Measurements from ENCODE around the gene CCL26.
"Not testable (repeated sequence)": the region's sequence is repeated elsewhere in the genome, so short reads cannot be mapped to it uniquely, and the experiment has no call there.

Gene CCL26

GRCh38 chr7:75789361-75789924, 17.4 kb upstream of the CCL26 start:
- no peak for DNase-seq

- not testable (repeated sequence) for DNase-seq
Observed at GRCh38 chr7:75788154-75788847, 16.3 kb upstream of the CCL26 start.

- DNase-seq: not testable (repeated sequence)
Observed at GRCh38 chr7:75783058-75783457, 11.0 kb upstream of the CCL26 start.

DNA sequence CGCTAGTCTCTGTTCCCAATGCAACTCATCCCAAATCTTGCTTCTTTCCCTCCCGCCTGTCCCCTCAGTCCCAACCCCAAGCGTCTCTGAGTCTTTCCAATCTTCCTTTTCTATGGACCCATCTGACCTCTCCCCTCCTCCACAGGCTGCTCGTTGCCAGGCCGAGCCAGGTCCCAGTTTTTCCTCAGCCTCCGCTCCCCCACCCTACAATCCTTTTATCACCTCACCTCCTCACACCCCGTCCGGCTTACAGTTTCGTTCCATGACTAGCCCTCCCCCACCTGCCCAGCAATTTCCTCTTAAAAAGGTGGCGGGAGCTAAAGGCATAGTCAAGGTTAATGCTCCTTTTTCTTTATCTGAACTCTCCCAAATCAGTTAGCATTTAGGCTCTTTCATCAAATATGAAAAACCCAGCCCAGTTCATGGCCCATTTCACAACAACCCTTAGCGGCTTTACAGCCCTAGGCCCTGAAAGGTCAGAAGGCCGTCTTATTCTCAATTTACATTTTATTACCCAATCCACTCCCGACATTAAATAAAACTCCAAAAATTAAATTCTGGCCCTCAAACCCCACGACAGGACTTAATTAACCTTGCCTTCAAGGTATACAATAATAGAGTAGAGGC, 8.7 kb upstream of the CCL26 start:
- not testable (repeated sequence) for DNase-seq

DNA sequence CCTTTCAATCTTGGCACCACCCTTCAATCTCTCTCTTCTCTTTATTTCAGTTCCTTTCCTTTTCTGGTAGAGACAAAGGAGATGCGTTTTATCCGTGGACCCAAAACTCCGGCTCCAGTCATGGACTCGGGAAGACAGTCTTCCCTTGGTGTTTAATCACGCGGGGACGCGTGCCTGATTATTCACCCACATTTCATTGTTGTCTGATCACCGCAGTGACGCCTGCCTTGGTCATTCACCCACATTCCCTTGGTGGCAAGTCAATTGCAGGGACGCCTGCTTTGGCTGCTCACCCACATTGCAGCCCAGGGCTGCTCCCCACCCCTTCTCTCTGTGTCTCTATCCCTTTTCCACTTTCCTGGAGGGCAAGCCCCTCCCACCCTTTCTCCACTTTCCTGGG, 7.5 kb upstream of the CCL26 start:
- not testable (repeated sequence) for DNase-seq

DNA sequence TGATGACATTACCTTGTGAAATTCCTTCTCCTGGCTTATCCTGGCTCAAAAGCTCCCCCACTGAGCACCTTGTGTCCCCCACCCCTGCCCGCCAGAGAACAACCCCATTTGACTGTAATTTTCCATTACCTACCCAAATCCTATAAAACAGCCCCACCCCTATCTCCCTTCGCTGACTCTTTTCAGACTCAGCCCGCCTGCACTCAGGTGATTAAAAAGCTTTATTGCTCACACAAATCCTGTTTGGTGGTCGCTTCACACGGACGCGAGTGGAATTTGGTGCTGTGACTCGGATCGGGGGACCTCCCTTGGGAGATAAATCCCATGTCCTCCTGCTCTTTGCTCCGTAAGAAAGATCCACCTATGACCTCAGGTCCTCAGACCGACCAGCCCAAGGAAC, 7.0 kb upstream of the CCL26 start:
- not testable (repeated sequence) for DNase-seq

DNA sequence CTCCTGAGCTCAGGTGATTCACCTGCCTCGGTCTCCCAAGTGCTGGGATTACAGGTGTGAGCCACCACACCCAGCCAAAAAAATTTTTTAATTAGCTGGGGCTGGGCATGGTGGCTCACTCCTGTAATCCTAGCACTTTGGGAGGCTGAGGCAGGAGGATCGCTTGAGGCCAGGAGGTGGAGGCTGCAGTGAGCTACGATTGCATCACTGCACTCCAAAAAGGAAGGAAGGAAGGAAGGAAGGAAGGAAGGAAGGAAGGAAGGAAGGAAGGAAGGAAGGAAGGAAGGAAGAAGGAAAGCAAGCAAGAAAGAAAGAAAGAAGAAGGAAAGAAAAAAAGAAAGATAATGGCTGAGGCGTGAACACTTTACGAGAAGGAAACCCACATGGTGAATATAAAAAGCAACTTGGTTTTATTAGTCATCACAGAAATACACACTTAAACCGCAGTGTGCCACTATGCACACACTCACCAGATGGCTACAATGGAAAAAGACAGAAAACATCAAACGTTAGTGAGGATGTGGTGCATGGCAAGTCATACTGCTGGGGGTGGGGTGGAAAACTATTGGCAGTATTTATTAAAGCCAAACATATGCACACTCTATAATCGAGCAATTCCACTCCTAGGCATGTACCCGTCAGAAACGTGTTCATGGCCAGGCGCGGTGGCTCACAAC, 4.4 kb upstream of the CCL26 start:
- DNase-seq: peak; percentile 53

GRCh38 chr7:75773958-75774357, 1.9 kb upstream of the CCL26 start:
- DNase-seq: not testable (repeated sequence)

DNA sequence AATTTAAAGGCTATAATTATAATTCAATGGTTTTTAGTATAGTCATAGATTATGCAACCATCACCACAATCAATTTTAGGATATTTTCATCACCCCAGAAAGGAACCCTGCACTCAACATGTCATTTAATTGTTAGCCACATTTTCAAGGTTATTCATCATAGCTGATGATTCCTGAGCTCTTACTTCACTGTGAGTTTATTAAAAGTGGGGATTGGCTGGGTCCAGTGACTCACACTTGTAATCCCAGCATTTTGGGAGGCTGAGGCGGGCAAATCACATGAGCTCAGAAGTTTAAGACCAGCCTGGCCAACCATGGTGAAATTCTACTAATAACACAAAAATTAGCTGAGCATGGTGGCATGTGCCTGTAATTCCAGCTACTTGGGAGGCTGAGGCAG, 787 bp downstream of the CCL26 start:
- no peak for DNase-seq

GRCh38 chr7:75762350-75762917, 9.6 kb downstream of the CCL26 start:
- DNase-seq: no peak

DNA sequence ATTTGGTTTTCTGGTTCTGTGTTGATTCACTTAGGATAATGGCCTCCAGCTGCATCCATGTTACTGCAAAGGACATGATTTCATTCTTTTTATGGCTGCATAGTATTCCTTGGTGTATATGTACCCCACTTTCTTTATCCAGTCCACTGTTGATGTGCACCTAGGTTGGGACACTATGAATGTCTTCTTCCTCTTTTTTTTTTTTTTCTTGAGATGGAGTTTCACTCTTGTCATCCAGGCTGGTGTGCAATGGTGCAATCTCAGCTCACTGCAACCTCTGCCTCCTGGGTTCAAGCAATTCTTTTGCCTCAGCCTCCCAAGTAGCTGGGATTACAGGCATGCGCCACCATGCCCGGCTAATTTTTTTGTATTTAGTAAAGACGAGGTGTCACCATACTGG, 10.2 kb downstream of the CCL26 start:
- DNase-seq: not testable (repeated sequence)

DNA sequence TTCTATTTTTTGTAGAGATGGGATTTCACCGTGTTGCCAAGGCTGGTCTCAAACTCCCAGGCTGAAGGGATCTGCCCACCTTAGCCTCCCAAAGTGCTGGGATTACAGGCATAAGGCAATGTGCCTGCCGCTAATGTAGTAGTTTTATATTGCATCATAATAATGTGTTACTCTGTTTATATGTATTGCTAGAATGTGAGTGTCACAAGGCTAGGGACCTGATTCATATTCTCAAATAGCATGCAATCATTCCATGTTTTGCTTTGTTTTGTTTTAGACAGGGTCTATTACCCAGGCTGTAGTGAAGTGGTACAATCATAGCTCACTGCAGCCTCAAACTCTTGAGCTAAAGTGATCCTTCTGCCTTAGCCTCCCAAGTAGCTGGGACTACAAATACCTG, 13.5 kb downstream of the CCL26 start:
- DNase-seq: no peak

GRCh38 chr7:75757860-75758259, 14.2 kb downstream of the CCL26 start:
- no peak for DNase-seq

DNA sequence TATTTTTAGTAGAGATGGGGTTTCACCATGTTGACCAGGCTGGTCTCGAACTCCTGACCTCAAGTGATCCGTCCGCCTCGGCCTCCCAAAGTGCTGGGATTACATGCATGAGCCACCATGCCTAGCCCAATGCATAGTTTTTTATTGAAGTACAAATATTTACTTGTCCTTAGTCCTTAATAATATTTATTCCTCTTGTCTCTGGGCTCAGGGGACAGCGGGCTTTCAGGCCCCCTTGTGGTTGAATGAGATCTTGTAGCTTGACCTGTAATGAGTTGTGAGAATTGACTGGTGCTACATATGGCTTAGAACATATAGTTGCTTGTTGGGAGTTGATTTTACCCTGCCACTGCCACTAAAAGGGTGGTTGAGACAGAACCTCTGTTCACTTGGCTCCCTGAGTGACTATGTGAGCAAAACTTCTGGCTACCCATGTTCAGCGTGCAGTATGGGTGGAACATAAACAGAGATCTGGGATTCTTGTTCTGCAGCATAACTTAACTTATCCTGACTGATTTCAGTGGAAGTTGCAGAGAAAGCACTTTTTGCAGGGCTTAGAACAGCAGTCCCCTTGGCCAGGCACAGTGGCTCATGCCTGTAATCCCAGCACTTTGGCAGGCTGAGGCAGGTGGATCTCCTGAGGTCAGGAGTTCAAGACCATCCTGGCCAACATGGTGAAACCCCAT, 14.9 kb downstream of the CCL26 start:
- no peak for DNase-seq

DNA sequence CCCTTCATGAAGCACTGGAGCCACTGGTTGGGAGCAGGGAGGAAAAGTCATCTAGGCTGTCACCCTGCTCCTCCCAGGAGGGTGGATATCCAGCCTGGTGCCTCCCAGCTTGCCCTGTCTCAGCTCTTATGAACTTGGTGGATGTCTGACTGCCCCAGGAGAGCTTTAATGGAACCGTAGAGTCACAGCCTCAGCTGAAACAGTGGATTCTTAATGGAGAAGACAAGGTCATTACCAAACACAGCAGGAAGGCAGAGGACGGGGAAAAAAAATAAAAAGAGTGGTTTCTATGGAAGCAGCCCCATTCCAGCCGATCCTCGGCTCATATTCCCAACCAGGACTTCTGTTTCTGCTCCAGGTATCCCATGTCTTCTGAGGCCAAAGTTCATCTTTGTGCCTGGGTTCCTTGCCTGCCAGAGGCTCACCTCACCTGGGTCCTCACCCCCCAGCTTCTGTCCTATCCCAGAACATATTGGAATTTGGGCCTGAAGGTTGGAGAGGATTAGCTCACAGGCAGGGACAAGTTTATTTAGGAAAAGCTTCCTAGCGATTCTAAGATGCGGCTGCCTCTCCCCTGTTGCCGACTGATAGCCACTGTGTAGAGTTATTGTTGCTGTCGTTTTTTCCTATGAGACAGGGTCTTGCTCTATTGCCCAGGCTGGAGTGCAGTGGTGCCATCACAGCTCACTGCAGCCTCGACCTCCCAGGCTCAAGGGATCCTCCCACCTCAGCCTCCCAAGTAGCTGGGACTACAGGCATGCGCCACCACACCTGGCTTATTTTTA, 15.6 kb downstream of the CCL26 start:
- no peak for DNase-seq

DNA sequence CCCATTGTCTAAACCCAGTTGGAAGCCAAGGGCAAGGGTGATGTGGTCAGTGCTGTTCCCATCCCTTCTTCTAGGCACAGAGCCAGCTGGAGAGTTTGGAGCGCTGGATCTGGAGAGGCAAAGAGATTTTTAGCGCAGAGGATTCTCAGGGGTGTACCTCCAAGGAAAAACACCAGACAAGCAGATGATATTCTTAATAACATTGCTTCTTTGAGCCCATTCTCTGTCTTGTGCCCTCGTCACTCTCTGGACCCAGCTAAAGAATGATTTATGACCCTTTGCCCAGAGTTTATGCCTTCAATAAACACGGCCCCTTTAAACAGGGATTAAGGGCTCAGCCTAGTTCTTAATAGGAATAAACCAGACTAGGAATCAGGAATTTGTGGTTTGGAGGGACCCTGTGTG, 28.6 kb downstream of the CCL26 start:
- no peak for DNase-seq

- DNase-seq: no peak
Observed at GRCh38 chr7:75740846-75741497, 31.0 kb downstream of the CCL26 start.

DNA sequence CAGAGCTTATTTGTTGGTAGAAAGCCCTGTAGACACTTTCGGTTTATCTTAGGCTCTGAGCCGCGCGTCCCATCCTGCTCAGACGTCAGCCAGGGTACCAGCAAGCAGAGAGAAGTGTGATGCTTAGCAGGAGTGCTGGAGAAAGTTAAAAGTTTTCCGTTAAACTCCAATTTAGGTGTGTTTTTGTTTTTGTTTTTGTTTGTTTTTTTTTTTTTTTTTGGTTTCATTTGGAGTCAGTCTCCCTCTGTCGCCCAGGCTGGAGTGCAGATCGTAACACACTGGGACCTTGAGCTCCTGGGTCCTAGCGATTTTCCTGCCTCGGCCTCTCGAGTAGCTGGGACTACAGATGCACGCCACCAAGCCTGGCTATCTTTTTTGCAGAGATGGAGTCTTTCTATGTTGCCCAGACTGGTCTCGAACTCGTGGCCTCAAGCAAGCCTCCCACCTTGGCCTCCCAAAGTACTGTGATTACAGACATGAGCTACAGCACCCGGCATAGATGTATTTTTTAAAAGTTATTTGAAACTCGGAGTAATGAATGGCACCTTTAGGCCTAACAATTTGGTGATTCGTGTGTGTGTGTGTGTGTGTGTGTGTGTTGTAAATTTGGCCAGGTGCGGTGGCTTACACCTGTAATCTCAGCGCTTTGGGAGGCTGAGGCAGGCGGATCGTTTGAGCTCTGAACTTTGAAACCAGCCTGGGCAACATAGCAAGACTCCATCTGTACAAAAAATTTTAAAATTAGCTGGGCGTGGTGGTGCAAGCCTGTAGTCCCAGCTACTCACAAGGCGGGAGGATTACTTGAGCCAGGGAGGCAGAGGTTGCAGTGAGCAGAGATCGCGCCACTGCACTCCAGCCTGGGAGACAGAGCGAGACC, 32.0 kb downstream of the CCL26 start:
- no peak for DNase-seq

- DNase-seq: peak; percentile 99
Observed at GRCh38 chr7:75738975-75739795, 32.8 kb downstream of the CCL26 start.

DNA sequence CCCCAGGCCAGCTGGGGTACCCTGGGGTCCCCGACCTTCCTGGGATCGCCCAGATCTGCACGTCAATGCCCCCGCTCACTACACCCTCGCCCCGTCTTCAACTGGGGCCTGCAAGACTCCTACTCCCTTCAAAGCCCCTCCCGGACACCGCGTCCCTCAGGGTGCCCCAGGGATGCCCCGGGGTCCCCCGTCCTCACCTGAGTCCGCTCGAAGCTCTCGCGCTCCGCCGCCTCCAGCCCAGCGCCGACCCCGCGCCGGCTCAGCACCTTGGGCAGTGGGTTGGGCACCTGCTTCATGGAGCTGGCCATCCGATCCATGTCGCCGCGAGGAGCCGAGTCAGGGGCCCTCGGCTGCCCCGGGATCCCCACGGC, 33.4 kb downstream of the CCL26 start, which contains the start of gene HIP1:
Gene HIP1 (minus strand): TSS at position 338 of the 371 bp plus-strand sequence. CDS start 21 bp downstream, at position 317.
- DNase-seq: no peak

Measured in CD4-positive, alpha-beta T cell treated with Interleukin-17A for 4 hours (primary cell).